Psoas muscle (tissue), 8 donors: ENCODE measurements around the gene SH3RF1. TPM values are rescaled to one million over a fixed set of nuclear protein-coding genes. Genes with fewer than 3 reads are reported as not detected.

Experiments
- ATAC-seq, 4 donors: fragments of 200-7000 bp; cut with Tn5 transposase; one replicate each; pipeline ENCODE4 v1.9.1; 2020; ENCODE audit warnings: moderate library complexity in 3 of 4, mild to moderate bottlenecking in 2 of 4
- DNase-seq, 2 donors: peaks; one replicate each; pipeline ENCODE4 v3.0.0-alpha.2; 2020
- H3K27ac ChIP-seq: fragments of 200-600 bp; one replicate; pipeline ENCODE4 v1.8.0; 2022
- H3K27me3 ChIP-seq, 3 donors: fragments of 200-600 bp in 1 of 3; one replicate each; pipeline versions ENCODE4 v1.6.1 to v1.8.0; 2013 to 2022; ENCODE audit warnings: low read length in 2 of 3, mild to moderate bottlenecking in 2 of 3, moderate library complexity in 1 of 3; ENCODE audit not compliant: insufficient read depth in 3 of 3
- H3K36me3 ChIP-seq, 2 donors: fragments of 200-600 bp in 1 of 2; one replicate each; pipeline versions ENCODE4 v1.6.1 to v1.8.0; 2013 to 2022; ENCODE audit warnings: low read depth in 1 of 2, mild to moderate bottlenecking in 1 of 2, moderate library complexity in 1 of 2; ENCODE audit not compliant: insufficient read depth in 1 of 2
- H3K4me1 ChIP-seq: fragments of 200-600 bp; one replicate; pipeline ENCODE4 v1.8.0; 2022
- H3K4me3 ChIP-seq: fragments of 200-600 bp; one replicate; pipeline ENCODE4 v1.8.0; 2022; ENCODE audit warnings: mild to moderate bottlenecking
- H3K9me3 ChIP-seq: fragments of 200-600 bp; one replicate; pipeline ENCODE4 v1.8.0; 2022
- WGBS, 3 donors: extraction: QIAGEN DNeasy Blood & Tissue Kit; methylation state at CpG; one replicate each; pipeline versions ENCODE4 v1.1.6 to v1.1.7; 2013; 5-methylcytosine and 5-hydroxymethylcytosine counted together
- intact Hi-C, 2 donors: fragments of 100-400 bp; cut with DNase I; formaldehyde crosslinking; loops; one replicate each; pipeline versions ENCODE4 v1.11.0 to v1.14.2; 2022
- polyA plus RNA-seq, 3 donors: library from polyadenylated mRNA; stranded (reverse); fragments of 200-250 nt; gene quantifications; one replicate each; pipeline ENCODE4 v1.2.3, GENCODE V29; 2013
- total RNA-seq, 4 donors: library from RNA; stranded (reverse); fragmentation: NEBNext Ultra II Directional in 2 of 4; extraction: Animal tissue kit (Norgen Biotek cat#: 25700) in 2 of 4; gene quantifications; one replicate each; pipeline versions ENCODE4 v1.2.1 to v1.2.4, GENCODE V29; 2021 to 2023
- TF ChIP-seq, protein P1 (sequence below): fragments of 200-600 bp; IDR thresholded peaks from one replicate; pipeline ENCODE4 v1.8.0; 2022; ENCODE audit warnings: antibody characterized with exemption
- donor health status: healthy with polysubstance abuse.
- donor health status: DM: no; HTN: no; CAD: no; lungs with moderate emphysema.
- donor health status: Bipolar disorder and iron deficiency.
- donor health status: healthy.
- donor health status: DM: yes; HTN: yes; CAD: no.
- donor health status: DM: no; HTN: no; CAD: no.
- donor health status: DM: no; HTN: no; CAD: no.
- donor health status: DM: yes; HTN: yes; CAD: no.

SH3RF1 gene
- total and polyA plus RNA-seq, 7 donors: 4.8 to 35.9 (median 19.2) TPM

DNA sequence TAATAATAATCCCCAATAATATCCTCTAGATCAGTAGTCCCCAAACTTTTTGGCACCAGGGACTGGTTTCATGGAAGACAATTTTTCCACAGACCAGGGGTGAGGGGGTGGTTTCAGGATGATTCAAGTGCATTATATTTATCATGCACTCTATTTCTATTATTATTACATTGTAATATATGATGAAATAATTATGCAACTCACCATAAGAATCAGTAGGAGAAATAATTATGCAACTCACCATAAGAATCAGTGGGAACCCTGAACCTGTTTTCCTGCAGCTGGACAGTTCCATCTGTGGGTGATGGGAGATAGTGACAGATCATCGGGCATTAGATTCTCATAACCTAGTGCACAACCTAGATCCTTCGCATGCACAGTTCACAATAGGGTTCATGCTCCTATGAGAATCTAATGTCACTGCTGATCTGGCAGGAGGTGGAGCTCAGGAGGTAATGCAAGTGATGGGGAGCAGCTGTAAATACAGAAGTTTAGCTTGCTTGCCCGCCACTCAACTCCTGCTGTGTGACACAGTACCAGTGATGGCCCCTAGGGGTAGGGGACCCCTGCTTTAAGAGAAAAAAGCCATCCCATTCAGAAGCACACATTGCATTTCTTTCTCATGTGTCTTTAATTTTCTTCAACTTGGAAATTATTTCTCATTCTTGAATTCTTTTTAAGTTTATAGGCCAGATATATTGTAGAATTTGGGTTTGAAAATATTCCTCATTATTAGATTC is 16.0 kb upstream of the SH3RF1 start:
- no peak overlapping the region for H3K4me3 ChIP-seq
- WGBS, 3 donors: 97 to 99% (median 99%) methylated on average over 3 of the region's 3 CpGs
- TF ChIP-seq, protein P1, sequence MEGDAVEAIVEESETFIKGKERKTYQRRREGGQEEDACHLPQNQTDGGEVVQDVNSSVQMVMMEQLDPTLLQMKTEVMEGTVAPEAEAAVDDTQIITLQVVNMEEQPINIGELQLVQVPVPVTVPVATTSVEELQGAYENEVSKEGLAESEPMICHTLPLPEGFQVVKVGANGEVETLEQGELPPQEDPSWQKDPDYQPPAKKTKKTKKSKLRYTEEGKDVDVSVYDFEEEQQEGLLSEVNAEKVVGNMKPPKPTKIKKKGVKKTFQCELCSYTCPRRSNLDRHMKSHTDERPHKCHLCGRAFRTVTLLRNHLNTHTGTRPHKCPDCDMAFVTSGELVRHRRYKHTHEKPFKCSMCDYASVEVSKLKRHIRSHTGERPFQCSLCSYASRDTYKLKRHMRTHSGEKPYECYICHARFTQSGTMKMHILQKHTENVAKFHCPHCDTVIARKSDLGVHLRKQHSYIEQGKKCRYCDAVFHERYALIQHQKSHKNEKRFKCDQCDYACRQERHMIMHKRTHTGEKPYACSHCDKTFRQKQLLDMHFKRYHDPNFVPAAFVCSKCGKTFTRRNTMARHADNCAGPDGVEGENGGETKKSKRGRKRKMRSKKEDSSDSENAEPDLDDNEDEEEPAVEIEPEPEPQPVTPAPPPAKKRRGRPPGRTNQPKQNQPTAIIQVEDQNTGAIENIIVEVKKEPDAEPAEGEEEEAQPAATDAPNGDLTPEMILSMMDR: no peak

DNA sequence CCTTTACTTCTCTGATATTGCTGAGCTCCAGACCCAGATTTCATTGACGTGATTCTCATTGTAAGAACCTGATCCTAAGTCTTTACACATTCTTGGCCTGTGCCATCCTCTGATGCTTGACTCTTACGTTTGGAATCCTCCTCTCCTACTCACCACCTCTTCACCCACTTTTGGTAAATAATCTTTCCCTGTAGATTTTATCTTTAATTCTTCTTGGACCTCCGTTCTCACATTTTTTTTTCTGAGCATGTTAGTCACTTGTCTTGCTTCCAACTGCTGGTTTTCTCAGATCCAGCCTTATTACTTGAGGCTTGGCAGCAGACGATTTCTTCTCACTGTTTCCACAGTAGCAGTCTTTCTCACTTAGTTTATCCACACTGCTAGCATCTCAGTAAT is 12.4 kb upstream of the SH3RF1 start:
- Histone ChIP-seq H3K27ac (no peak overlapping the region), H3K9me3 (no peaks in the 10 kb centered on the region), H3K36me3 (no peaks in the 10 kb centered on the region), H3K4me3 (no peak overlapping the region), H3K4me1 (no peaks in the 10 kb centered on the region), H3K27me3 (no peaks in the 10 kb centered on the region)
- TF ChIP-seq, protein P1: no peak
- DNase-seq: no peak
- ATAC-seq: no peak
- intact Hi-C loops: loop anchor here in 1 of 2 donors (5.0 kb wide), 1 partner anchor 271 kb away; the partner anchor contains the start of gene CBR4
- 63 to 65% (median 63%) methylated on average over 4 of the region's 4 CpGs for WGBS, 3 donors

More for the DNA sequence above, 16.0 kb upstream of the SH3RF1 start:
- H3K36me3 ChIP-seq: no peaks in the 10 kb centered on the region
- no peak overlapping the region for H3K27ac ChIP-seq
- DNase-seq: no peak
- no peaks in the 10 kb centered on the region for H3K27me3 ChIP-seq
- ATAC-seq: no peak
- H3K4me1 ChIP-seq: no peaks in the 10 kb centered on the region
- no peaks in the 10 kb centered on the region for H3K9me3 ChIP-seq
- intact Hi-C loops: no loop called here

DNA sequence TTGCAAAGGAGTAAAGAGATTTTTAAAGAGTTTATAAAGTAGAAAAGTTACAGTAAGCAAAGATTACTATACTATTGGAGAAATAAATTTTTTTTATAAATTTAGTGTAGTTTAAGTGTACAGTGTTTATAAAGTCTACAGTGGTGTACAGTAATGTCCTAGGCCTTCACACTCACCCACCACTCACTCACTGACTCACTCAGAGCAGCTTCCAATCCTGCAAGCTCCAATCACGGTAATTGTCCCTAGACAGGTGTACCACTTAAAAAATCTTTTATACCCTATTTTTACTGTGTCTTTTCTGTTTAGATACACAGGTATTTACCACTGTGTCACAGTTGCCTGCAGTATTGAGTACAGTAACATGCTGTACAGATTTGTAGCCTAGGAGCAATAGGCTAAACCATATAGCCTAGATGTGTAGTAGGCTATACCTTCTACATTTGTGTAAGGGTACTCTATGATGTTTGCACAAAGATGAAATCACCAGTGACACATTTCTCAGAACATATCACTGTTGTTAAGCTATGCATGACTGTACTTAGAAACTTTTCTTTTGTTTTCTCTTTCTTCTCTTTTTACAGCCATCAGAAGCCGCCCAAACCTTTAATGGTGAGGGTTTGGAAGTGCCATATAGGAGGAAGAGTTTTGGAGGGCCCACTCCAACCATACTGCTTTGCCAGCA is 11.8 kb upstream of the SH3RF1 start:
- no peak overlapping the region for H3K27ac ChIP-seq
- no peaks in the 10 kb centered on the region for H3K4me1 ChIP-seq
- no peak overlapping the region for H3K4me3 ChIP-seq
- intact Hi-C loops: loop anchor here in 1 of 2 donors (5.0 kb wide), 1 partner anchor 270 kb away; the partner anchor contains the start of gene CBR4
- TF ChIP-seq, protein P1: no peak
- DNase-seq (no peak), ATAC-seq (no peak)
- H3K9me3 ChIP-seq: no peaks in the 10 kb centered on the region
- H3K27me3 ChIP-seq: no peaks in the 10 kb centered on the region
- H3K36me3 ChIP-seq: no peaks in the 10 kb centered on the region
- WGBS, 3 donors: 92 to 99% (median 97%) methylated on average over 2 of the region's 2 CpGs

DNA sequence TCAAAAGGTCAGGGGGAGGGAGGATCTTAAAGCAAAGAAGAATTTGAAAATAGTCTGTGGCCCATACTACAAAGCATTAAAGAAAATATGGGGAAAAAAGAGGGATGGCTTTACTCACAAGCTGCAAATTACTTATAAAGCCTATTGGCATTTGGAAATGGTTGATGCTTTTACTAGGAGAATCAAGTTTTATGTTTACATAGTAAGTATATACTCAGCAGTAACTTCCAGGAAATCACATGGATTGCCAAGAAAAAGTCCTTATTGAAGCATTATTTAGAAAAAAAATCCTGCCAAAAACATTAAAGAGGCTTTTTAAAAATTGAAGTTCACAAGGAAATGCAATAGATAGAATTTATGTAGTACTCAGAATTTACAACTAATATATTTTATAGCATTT is 8.4 kb upstream of the SH3RF1 start:
- DNase-seq (no peak), ATAC-seq (no peak)
- intact Hi-C loops: no loop called here

More for the DNA sequence above, 8.4 kb upstream of the SH3RF1 start:
- Histone ChIP-seq H3K9me3 (no peaks in the 10 kb centered on the region), H3K27ac (no peak overlapping the region), H3K4me1 (no peaks in the 10 kb centered on the region), H3K4me3 (no peak overlapping the region), H3K27me3 (no peaks in the 10 kb centered on the region), H3K36me3 (no peaks in the 10 kb centered on the region)
- TF ChIP-seq, protein P1: no peak
